SU-DHL-6 (cell line): ENCODE data around the gene TULP4.
A peak's percentile ranks its signal among the peaks of the same experiment; 100 is the strongest.

Experiments used
- H2AFZ ChIP-seq: fragments of 200-600 bp; sonication (generic); 2 replicates; pipeline ENCODE4 v1.6.1; 2014; ENCODE audit warnings: low read depth, mild to moderate bottlenecking, moderate library complexity, mixed read lengths, antibody characterized with exemption, low read length; ENCODE audit not compliant: severe bottlenecking
- H3F3A ChIP-seq: fragments of 200-600 bp; shearing (Covaris generic); 2 replicates; pipeline ENCODE4 v1.6.0; 2016; ENCODE audit warnings: antibody characterized with exemption, mild to moderate bottlenecking; ENCODE audit not compliant: insufficient read depth
- H3K27ac ChIP-seq: fragments of 200-600 bp; sonication (generic); 2 replicates; pipeline ENCODE4 v1.5.1; 2016; ENCODE audit warnings: low read depth, mild to moderate bottlenecking, low read length, moderate library complexity, mixed read lengths
- H3K27me3 ChIP-seq: fragments of 200-600 bp; sonication (generic), shearing (Covaris generic); 2 replicates; pipeline ENCODE4 v1.6.0; 2014; ENCODE audit warnings: mild to moderate bottlenecking, low read length
- H3K36me3 ChIP-seq: fragments of 200-600 bp; sonication (generic); 2 replicates; pipeline ENCODE4 v1.6.1; 2014; ENCODE audit warnings: mild to moderate bottlenecking, low read length, mixed read lengths
- H3K4me2 ChIP-seq: fragments of 300-600, 200-600 bp; shearing (Covaris generic), sonication (generic); 2 replicates; pipeline ENCODE4 v1.6.0; 2014; ENCODE audit warnings: low read length, low read depth, mild to moderate bottlenecking; ENCODE audit not compliant: poor library complexity, severe bottlenecking
- H3K4me3 ChIP-seq: fragments of 200-600 bp; sonication (generic); 2 replicates; pipeline ENCODE4 v1.5.1; 2014; ENCODE audit warnings: antibody characterized with exemption, low read length, mild to moderate bottlenecking, mixed read lengths; ENCODE audit not compliant: insufficient read depth, poor library complexity, severe bottlenecking
- H3K79me2 ChIP-seq: fragments of 200-600 bp; sonication (generic); 2 replicates; pipeline ENCODE4 v1.6.1; 2014; ENCODE audit warnings: mild to moderate bottlenecking, low read length, moderate library complexity; ENCODE audit not compliant: insufficient read depth
- H3K9ac ChIP-seq: fragments of 200-600 bp; sonication (generic); 2 replicates; pipeline ENCODE4 v1.7.0; 2014; ENCODE audit warnings: mild to moderate bottlenecking, low read length
- H3K9me2 ChIP-seq: fragments of 200-600 bp; sonication (generic); replicated peaks from 2 replicates; pipeline ENCODE4 v1.6.1; 2014; ENCODE audit warnings: low read length; ENCODE audit not compliant: insufficient read depth
- H3K9me3 ChIP-seq: fragments of 200-600 bp; sonication (generic); 2 replicates; pipeline ENCODE4 v1.6.1; 2014; ENCODE audit warnings: low read length, mixed read lengths; ENCODE audit not compliant: insufficient read depth
- H4K20me1 ChIP-seq: fragments of 200-600 bp; sonication (generic); 2 replicates; pipeline ENCODE4 v1.6.1; 2014; ENCODE audit warnings: low read depth, mild to moderate bottlenecking, antibody characterized with exemption, low read length, moderate library complexity, mixed read lengths
- CTCF ChIP-seq: fragments of 200-600 bp; sonication (generic); IDR thresholded peaks from one replicate; pipeline ENCODE4 v1.5.1; 2017; ENCODE audit warnings: antibody characterized with exemption, mild to moderate bottlenecking, low read length, moderate library complexity; ENCODE audit not compliant: insufficient read depth, poor library complexity, severe bottlenecking
- EZH2phosphoT487 ChIP-seq: fragments of 200-600 bp; sonication (generic), shearing (Covaris generic); conservative IDR thresholded peaks from 2 replicates; pipeline ENCODE4 v1.6.1; 2018; ENCODE audit warnings: mild to moderate bottlenecking, antibody characterized with exemption, low read length, moderate library complexity, mixed read lengths

The TULP4 gene

DNA sequence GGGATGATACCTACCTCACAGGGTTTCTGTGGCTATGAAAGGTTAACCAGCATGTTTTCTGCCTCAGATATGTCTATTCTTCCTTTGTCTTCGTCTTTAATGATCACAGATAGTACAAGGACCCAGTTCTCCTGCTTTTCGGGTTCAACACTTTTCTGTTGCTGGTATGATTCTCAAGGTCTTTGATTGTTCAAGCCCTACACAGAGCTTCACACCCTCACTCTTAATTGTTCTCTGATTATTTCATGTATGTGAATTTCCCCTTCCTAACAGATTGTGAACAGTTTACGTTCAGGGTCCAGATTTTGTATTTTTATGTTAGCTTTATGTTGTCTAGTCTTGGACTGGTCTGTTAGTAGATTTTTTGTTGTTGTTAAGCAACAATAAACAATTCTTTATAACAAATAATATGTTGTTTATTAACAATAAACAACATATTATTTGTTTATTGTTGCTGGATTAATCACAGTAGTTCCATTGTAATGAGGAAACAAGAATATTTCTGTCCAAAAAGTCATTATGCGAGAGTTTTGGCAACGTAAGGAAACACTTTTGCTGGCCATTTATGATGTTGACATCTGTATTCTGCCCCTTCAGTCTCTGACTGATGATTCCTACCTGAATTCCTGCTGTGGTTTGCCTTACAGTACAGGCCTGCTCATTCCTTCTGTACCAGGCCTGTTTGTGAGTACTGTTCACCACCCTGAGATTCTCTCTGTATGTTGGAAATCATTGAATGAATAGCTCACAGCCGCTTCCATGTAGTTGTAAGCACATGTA lies 27.2 kb upstream of the TULP4 start:
- no peak overlapping the region for H2AFZ ChIP-seq
- no peaks in the 10 kb centered on the region for H3K9me2 ChIP-seq
- H3K27ac ChIP-seq = no peak overlapping the region
- no peak overlapping the region for H3K4me3 ChIP-seq
- H3K36me3 ChIP-seq = no peaks in the 10 kb centered on the region; the same call in 1 of the 2 replicates
- peaks cover 31% of the 10 kb centered on the region for H3K79me2 ChIP-seq
- H4K20me1 ChIP-seq = no peaks in the 10 kb centered on the region
- H3K4me2 ChIP-seq = no peak overlapping the region
- no peaks in the 10 kb centered on the region for H3K27me3 ChIP-seq
- H3F3A ChIP-seq = peaks cover 31% of the 10 kb centered on the region
- H3K9ac ChIP-seq = no peak overlapping the region
- no peaks in the 10 kb centered on the region for H3K9me3 ChIP-seq
- TF ChIP-seq EZH2phosphoT487 (no peak), CTCF (no peak)

- H3K36me3 ChIP-seq = no peaks in the 10 kb centered on the region; the same call in 1 of the 2 replicates
- peaks cover 30% of the 10 kb centered on the region for H3K79me2 ChIP-seq
- no peaks in the 10 kb centered on the region for H3K9me2 ChIP-seq
- TF ChIP-seq EZH2phosphoT487 (no peak), CTCF (no peak)
- H3K4me3 ChIP-seq = no peak overlapping the region
- no peaks in the 10 kb centered on the region for H3K9me3 ChIP-seq
- no peaks in the 10 kb centered on the region for H4K20me1 ChIP-seq
- H3K4me2 ChIP-seq = no peak overlapping the region
- no peaks in the 10 kb centered on the region for H3K27me3 ChIP-seq
- peaks cover 37% of the 10 kb centered on the region for H3F3A ChIP-seq
- no peak overlapping the region for H3K27ac ChIP-seq
- H2AFZ ChIP-seq = no peak overlapping the region
- no peak overlapping the region for H3K9ac ChIP-seq
Observed at GRCh38 chr6:158285656-158286021, 26.6 kb upstream of the TULP4 start.

DNA sequence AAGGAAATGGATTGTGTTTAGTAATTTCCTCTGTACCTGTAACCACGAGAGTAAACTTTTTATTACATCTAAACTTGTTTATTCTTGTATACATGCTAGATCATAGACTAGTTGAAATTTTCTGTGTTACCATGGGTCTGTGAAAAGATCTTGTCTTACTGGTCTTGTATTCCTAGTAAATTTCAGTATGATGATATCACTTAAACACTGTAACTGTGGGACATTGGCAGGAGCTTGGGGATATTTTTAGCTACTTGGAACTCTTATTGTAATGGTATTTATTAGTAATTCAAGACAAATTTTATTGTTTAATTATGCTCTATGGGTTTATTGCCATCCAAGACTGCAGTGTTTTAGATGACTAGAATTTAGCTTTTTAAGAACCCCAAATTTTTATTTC lies 25.9 kb upstream of the TULP4 start:
- H3K9me3 ChIP-seq = no peaks in the 10 kb centered on the region
- H3K79me2 ChIP-seq = peaks cover 36% of the 10 kb centered on the region
- H3K9me2 ChIP-seq = no peaks in the 10 kb centered on the region
- no peaks in the 10 kb centered on the region; the same call in 1 of the 2 replicates for H3K36me3 ChIP-seq
- H3K27me3 ChIP-seq = no peaks in the 10 kb centered on the region
- H2AFZ ChIP-seq = no peak overlapping the region
- peaks cover 37% of the 10 kb centered on the region for H3F3A ChIP-seq
- H3K4me2 ChIP-seq = peak overlapping the region; percentile 4
- H3K9ac ChIP-seq = no peak overlapping the region
- no peaks in the 10 kb centered on the region for H4K20me1 ChIP-seq
- TF ChIP-seq EZH2phosphoT487 (no peak), CTCF (no peak)
- H3K27ac ChIP-seq = peak overlapping the region; percentile 16
- no peak overlapping the region for H3K4me3 ChIP-seq
